ENCODE data around the gene MS4A8.

Gene MS4A8

DNA sequence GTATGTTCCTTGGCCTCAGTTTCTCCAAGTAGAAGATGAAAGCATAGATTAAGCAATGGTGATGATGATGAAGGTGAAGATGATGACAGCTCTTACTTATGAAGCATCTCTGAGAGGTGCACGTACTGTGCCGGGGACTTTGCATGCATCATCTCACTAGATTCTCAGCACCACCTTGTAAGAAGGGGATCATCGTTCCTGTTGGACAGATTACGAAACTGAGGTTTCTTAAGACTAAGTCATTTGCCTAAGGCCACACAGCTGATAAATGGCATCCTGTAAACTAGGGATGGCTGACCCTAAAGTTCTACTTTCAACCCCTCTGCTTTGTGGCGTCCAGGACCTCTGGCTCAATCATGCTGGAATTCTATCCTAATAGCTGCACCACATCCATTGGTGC is 65.9 kb downstream of the MS4A8 start:
- DNase-seq = no peak

Data from NCI-H1092 treated with DMSO at 0.1 percent for 48 hours (cell line).